Glutamatergic neuron (in vitro differentiated cells): ENCODE data around the gene ALDH3B1. TPM values are rescaled to one million over a fixed set of nuclear protein-coding genes. Genes with fewer than 3 reads are reported as not detected.
"Not testable (repeated sequence)": the region's sequence is repeated elsewhere in the genome, so short reads cannot be mapped to it uniquely, and the experiment has no call there.

ENCODE experiments used
- DNase-seq: peaks from one replicate; pipeline ENCODE4 v3.0.0; 2022
- H3K27ac Mint-ChIP-seq: one replicate; pipeline ENCODE4 v1.8.0; 2020; ENCODE audit warnings: mild to moderate bottlenecking, mixed read lengths, inconsistent platforms; ENCODE audit not compliant: unreplicated experiment
- H3K27me3 Mint-ChIP-seq: one replicate; pipeline ENCODE4 v1.8.0; 2020; ENCODE audit warnings: mild to moderate bottlenecking, moderate library complexity, mixed read lengths, inconsistent platforms; ENCODE audit not compliant: unreplicated experiment
- H3K36me3 Mint-ChIP-seq: one replicate; pipeline ENCODE4 v1.8.0; 2020; ENCODE audit warnings: mild to moderate bottlenecking, mixed read lengths, inconsistent platforms; ENCODE audit not compliant: unreplicated experiment
- H3K4me1 Mint-ChIP-seq: one replicate; pipeline ENCODE4 v1.8.0; 2020; ENCODE audit warnings: mild to moderate bottlenecking, low read depth, mixed read lengths, inconsistent platforms; ENCODE audit not compliant: unreplicated experiment
- H3K4me3 Mint-ChIP-seq: one replicate; pipeline ENCODE4 v1.8.0; 2020; ENCODE audit warnings: mild to moderate bottlenecking, mixed read lengths, inconsistent platforms; ENCODE audit not compliant: unreplicated experiment
- H3K9me3 Mint-ChIP-seq: one replicate; pipeline ENCODE4 v1.8.0; 2020; ENCODE audit warnings: mild to moderate bottlenecking, moderate library complexity, mixed read lengths, inconsistent platforms; ENCODE audit not compliant: unreplicated experiment
- total RNA-seq: library from RNA; stranded (reverse); fragmentation: NEBNext Ultra II Directional; extraction: Animal tissue kit (Norgen Biotek cat#: 25700); gene quantifications from one replicate; pipeline ENCODE4 v1.2.1, GENCODE V29; 2021; ENCODE audit not compliant: unreplicated experiment
- TF ChIP-seq, protein P1 (sequence below): fragments of 200-600 bp; sonication (generic); IDR thresholded peaks from one replicate; pipeline ENCODE4 v1.5.0; 2021; ENCODE audit not compliant: partially characterized antibody, unreplicated experiment

ALDH3B1 gene
- total RNA-seq, 1 donor from 2014 or later, result 0.22 TPM

DNA sequence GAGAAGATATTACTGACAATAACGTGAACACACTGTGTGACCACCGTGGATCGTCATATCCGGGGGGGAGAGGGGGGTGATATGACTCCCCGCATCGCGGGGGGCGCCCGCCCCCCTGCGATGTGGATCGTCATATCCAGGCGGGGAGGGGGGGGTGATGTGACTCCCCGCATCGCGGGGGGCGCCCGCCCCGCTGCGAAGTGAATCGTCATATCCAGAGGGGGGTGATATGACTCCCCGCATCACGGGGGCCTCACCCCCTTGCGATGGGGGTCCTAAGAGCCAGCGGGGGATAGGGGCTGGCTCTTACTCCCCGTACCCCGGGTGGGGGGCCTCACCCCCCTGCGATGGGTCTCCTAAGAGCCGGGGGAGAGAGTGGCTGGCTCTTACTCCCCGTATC lies 26.2 kb upstream of the ALDH3B1 start:
- H3K27me3 Mint-ChIP-seq, result peaks cover 6% of the 10 kb centered on the region

GRCh38 chr11:67985302-67985701 lies 24.8 kb upstream of the ALDH3B1 start:
- H3K4me1 Mint-ChIP-seq, DNase-seq, H3K36me3 Mint-ChIP-seq, H3K27me3 Mint-ChIP-seq, H3K4me3 Mint-ChIP-seq, H3K27ac Mint-ChIP-seq, H3K9me3 Mint-ChIP-seq: not testable (repeated sequence)

More for the DNA sequence above, 26.2 kb upstream of the ALDH3B1 start:
- Mint-ChIP-seq H3K36me3 (no peaks in the 10 kb centered on the region), H3K27ac (no peak overlapping the region), H3K4me3 (no peak overlapping the region), H3K4me1 (no peaks in the 10 kb centered on the region), H3K9me3 (peaks cover 2% of the 10 kb centered on the region)
- TF ChIP-seq, protein P1, sequence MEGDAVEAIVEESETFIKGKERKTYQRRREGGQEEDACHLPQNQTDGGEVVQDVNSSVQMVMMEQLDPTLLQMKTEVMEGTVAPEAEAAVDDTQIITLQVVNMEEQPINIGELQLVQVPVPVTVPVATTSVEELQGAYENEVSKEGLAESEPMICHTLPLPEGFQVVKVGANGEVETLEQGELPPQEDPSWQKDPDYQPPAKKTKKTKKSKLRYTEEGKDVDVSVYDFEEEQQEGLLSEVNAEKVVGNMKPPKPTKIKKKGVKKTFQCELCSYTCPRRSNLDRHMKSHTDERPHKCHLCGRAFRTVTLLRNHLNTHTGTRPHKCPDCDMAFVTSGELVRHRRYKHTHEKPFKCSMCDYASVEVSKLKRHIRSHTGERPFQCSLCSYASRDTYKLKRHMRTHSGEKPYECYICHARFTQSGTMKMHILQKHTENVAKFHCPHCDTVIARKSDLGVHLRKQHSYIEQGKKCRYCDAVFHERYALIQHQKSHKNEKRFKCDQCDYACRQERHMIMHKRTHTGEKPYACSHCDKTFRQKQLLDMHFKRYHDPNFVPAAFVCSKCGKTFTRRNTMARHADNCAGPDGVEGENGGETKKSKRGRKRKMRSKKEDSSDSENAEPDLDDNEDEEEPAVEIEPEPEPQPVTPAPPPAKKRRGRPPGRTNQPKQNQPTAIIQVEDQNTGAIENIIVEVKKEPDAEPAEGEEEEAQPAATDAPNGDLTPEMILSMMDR, result no peak
- DNase-seq, result no peak

- peaks cover 14% of the 10 kb centered on the region for H3K27me3 Mint-ChIP-seq
Measured at GRCh38 chr11:67990546-67991346, 19.4 kb upstream of the ALDH3B1 start.

GRCh38 chr11:67991347-67992121 lies 18.6 kb upstream of the ALDH3B1 start:
- H3K27ac Mint-ChIP-seq, H3K4me1 Mint-ChIP-seq, H3K36me3 Mint-ChIP-seq, H3K9me3 Mint-ChIP-seq, DNase-seq: not testable (repeated sequence)
- Mint-ChIP-seq H3K4me3 (peak overlapping the region; percentile 78), H3K27me3 (peaks cover 12% of the 10 kb centered on the region)

More at GRCh38 chr11:67990546-67991346, 19.4 kb upstream of the ALDH3B1 start:
- H3K36me3 Mint-ChIP-seq, H3K4me1 Mint-ChIP-seq, H3K9me3 Mint-ChIP-seq, H3K27ac Mint-ChIP-seq, DNase-seq: not testable (repeated sequence)
- peak overlapping the region; percentile 34 for H3K4me3 Mint-ChIP-seq

DNA sequence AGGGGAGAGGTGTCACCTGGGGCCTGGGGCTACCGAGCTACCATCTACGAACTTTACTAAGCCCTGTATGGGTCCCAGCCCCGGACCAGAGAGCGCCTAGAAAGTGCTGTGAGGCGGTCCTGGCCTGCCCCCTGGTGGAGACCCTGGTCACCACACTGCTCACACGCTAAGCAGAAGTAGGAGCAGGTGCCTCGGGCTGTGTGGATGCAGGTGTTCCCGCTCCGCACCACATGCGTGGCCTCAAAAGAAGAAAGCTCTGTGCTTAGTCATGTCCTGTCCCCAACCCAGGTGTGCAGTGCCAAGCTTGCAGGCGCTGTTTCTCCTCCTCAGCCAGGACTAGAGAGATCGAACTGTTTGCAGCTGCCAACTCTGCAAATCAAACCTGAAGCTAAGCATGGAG lies 16.3 kb upstream of the ALDH3B1 start:
- peak; percentile 48 for DNase-seq
- H3K4me3 Mint-ChIP-seq, H3K4me1 Mint-ChIP-seq, H3K36me3 Mint-ChIP-seq, H3K9me3 Mint-ChIP-seq: not testable (repeated sequence)
- Mint-ChIP-seq H3K27me3 (peaks cover 20% of the 10 kb centered on the region), H3K27ac (peak overlapping the region; percentile 33)
- TF ChIP-seq, protein P1, result peak; percentile 74

DNA sequence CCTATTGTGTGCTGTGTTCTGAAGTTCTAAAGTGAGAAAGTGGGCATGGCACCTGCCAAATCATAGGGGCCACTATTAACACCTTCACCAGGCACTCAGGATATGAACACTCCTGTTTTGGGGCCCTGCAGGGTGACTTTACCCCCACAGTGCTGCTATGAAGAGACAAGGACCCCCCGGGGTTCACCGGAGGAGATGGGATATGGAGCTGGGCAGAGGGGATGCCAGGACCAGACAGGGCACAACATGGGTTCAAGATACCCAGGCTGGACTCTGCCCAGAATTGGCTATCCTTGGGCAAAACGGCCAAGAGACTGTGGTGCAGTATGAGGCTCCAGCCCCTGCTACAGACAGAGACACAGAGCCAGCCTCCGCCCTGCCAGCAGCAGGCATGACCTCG lies 15.7 kb upstream of the ALDH3B1 start:
- not testable (repeated sequence) for H3K36me3 Mint-ChIP-seq, H3K4me3 Mint-ChIP-seq, DNase-seq, H3K9me3 Mint-ChIP-seq, H3K4me1 Mint-ChIP-seq
- H3K27ac Mint-ChIP-seq, result peak overlapping the region; percentile 33
- peaks cover 20% of the 10 kb centered on the region for H3K27me3 Mint-ChIP-seq

DNA sequence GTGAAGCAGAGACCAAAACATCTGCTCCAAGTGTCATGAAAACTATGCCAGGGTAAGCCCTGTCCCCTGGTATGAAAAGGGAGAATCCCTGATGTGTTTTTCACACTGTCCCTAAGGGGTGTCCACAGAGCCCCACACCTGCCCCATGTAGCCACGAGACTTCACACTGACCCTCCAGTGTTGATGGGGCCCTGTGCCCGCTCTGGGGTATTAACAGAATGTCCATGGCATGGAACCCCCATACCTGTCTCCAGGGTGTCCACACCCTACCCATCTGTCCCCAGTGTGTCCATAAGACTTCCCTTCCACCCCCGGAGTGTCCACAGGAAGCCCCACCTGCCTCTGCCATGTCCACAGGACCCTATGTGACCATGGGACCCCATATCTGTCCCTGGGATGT lies 15.0 kb upstream of the ALDH3B1 start:
- H3K27ac Mint-ChIP-seq, H3K4me1 Mint-ChIP-seq, H3K9me3 Mint-ChIP-seq, H3K36me3 Mint-ChIP-seq, DNase-seq, H3K4me3 Mint-ChIP-seq: not testable (repeated sequence)
- peaks cover 15% of the 10 kb centered on the region for H3K27me3 Mint-ChIP-seq

- not testable (repeated sequence) for DNase-seq, H3K9me3 Mint-ChIP-seq, H3K4me1 Mint-ChIP-seq, H3K36me3 Mint-ChIP-seq, H3K27ac Mint-ChIP-seq, H3K4me3 Mint-ChIP-seq
- peaks cover 15% of the 10 kb centered on the region for H3K27me3 Mint-ChIP-seq
Measured at GRCh38 chr11:67995579-67995978, 14.5 kb upstream of the ALDH3B1 start.
